HCT116 (cell line): Measurements from ENCODE around the gene CHD9NB.

Experiments
- CTCF ChIP-seq, 3 experiments: fragments of 200-600 bp in 1 of 3; sonication (generic) in 1 of 3; IDR thresholded peaks in 2 of 3; conservative IDR thresholded peaks in 1 of 3; 2 replicates each; pipeline ENCODE4 v1.5.1; 2012 to 2017; ENCODE audit warnings: low read depth in 2 of 3, low read length in 2 of 3, antibody characterized with exemption in 1 of 3, borderline replicate concordance in 1 of 3, control low read depth in 1 of 3, mild to moderate bottlenecking in 1 of 3, mixed read lengths in 1 of 3, mixed run types in 1 of 3, moderate library complexity in 1 of 3; ENCODE audit not compliant: insufficient read depth in 1 of 3
- EZH2phosphoT487 ChIP-seq: fragments of 200-600 bp; IDR thresholded peaks from 2 replicates; pipeline ENCODE4 v1.6.1; 2018; ENCODE audit warnings: antibody characterized with exemption, borderline replicate concordance
- JUND ChIP-seq: IDR thresholded peaks from 2 replicates; pipeline ENCODE4 v1.6.1; 2012
- POLR2A ChIP-seq: IDR thresholded peaks from 2 replicates; pipeline ENCODE4 v1.7.0; 2011; ENCODE audit warnings: borderline replicate concordance; ENCODE audit not compliant: insufficient read depth, insufficient read length; ENCODE audit errors: extremely low read depth
- POLR2AphosphoS5 ChIP-seq: IDR thresholded peaks from 2 replicates; pipeline ENCODE4 v1.6.1; 2011; ENCODE audit warnings: mild to moderate bottlenecking, low read depth, low read length, moderate library complexity

GRCh38 chr16:53085931-53086421 is 33.3 kb upstream of the CHD9NB start:
- TF ChIP-seq CTCF (IDR thresholded peaks at IDR 0.05 in 2 of 3, conservative IDR thresholded peaks at IDR 0.05 in 1 of 3; ENCODE audit: borderline replicate concordance in 1 of 3, insufficient read depth in 1 of 3, low read depth in 2 of 3, low read length in 2 of 3) (no peak), JUND (no peak), POLR2A (no peak), POLR2AphosphoS5 (no peak), EZH2phosphoT487 (no peak)
